Raji (cell line): Measurements from ENCODE around the gene LRRC55.

Experiments
- POLR2A ChIP-seq: IDR thresholded peaks from 2 replicates; pipeline ENCODE4 v1.6.1; 2011; ENCODE audit warnings: low read depth, low read length, control low read depth; ENCODE audit not compliant: insufficient read depth

Gene LRRC55

GRCh38 chr11:57210781-57211180 is 29.0 kb downstream of the LRRC55 start:
- TF ChIP-seq POLR2A, result no peak

- TF ChIP-seq POLR2A, result no peak
These were observed 31.8 kb downstream of the LRRC55 start for GRCh38 chr11:57213342-57214097.

DNA sequence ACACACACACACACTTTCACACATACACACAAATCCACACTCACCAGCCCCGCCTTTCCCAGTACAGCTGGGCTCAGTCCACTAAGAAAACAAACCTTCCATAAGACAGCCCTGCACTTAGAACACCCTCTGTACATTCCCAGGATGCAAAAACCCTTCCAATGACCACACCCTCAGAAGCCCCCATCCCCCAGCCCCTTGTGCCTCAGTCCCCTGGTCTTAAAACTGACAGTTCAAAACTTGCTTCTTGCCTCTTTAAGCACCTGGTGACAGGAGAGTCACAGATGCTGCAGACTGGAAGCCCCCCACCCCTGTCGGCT is 32.3 kb downstream of the LRRC55 start:
- TF ChIP-seq POLR2A, result no peak

- TF ChIP-seq POLR2A, result no peak
These were observed 32.7 kb downstream of the LRRC55 start for GRCh38 chr11:57214494-57214893.

- TF ChIP-seq POLR2A, result no peak
These were observed 34.7 kb downstream of the LRRC55 start for GRCh38 chr11:57216463-57216862.

DNA sequence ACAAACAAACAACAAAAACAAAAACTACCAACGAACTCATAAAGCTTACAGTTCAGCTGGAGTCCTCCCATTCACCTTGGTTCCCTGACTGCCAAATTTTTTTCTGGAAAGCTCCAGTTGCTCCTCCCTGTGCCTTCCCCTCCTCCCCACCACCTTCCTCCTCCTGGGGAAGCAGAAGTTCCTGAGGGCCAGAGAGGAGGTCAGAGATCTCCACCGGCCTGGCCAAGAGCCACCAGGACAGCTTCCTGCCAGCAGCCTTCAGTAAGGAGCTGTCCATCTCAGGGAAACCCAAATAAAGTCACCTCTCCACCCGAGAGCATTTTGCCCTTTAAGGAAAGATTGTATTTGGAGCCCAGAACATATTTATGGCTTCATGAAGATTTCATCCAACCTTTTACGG is 35.3 kb downstream of the LRRC55 start:
- no peak for TF ChIP-seq POLR2A

DNA sequence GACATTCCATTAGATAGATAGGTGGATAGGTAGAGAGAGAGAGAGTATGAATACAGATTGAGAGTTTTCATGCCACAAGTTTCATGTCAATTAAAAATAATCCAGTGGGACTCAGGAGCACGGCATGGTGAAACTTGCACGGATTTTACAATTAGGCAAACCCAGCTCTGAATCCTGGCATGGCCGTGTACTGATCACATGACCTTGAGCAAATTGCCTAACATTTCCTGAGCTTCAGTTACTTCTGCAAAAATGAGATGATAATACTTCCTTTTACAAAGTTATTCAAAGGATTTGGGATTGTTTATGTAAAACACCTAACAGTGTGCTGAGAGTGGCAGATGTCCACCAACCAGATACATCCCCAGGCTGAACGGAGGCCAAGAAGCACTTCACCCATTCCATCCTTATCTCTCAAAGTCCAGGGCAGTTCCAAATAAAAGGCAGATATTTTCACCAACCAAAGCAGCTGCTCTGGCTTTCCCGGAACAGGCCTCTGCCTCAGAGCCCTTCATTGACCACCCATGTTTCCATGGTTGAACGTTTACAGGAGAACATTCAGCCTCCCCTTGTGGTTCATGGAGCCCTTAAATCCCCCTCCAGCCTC is 37.4 kb downstream of the LRRC55 start:
- TF ChIP-seq POLR2A, result no peak

DNA sequence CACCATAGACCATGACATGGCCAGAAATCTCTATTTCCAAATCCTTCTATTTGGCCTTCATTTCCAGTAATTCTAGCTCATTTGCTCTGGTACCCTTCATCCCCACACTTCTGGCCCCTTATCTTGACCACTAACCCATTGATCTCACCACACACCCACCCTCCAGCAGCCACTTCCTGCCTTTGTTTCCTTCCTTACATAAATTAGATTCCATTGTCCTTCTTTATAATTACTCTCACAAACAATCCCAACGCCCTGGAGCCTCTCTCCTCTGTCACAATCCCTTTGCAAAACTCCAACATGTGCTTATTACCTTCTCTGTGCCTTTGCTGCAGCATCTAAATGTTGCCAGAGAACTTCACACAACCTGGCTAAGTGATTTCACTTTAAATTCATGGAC is 40.5 kb downstream of the LRRC55 start:
- TF ChIP-seq POLR2A, result no peak

GRCh38 chr11:57223601-57224000 is 41.8 kb downstream of the LRRC55 start:
- TF ChIP-seq POLR2A, result no peak

- no peak for TF ChIP-seq POLR2A
These were observed 42.4 kb downstream of the LRRC55 start for GRCh38 chr11:57224128-57224527.

DNA sequence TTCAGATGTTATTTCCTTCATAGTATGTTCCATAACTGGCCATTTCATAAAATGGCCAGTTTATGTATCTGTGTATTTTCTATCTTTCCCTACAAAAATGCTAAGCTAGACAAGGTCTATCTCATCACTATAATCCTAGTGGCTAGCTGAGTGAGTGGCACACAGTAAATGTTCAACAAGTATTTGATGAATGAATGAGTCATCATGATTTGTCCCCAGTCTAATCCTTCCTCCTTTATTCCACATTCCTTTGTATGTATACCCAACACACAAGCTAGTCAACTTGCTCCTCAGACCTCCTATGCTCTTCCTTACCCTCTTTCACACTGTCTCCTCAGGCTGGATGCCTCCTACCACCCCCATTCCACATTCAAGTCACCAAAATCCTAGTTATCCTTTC is 42.8 kb downstream of the LRRC55 start:
- TF ChIP-seq POLR2A, result no peak

- no peak for TF ChIP-seq POLR2A
These were observed 46.8 kb downstream of the LRRC55 start for GRCh38 chr11:57228600-57228999.

DNA sequence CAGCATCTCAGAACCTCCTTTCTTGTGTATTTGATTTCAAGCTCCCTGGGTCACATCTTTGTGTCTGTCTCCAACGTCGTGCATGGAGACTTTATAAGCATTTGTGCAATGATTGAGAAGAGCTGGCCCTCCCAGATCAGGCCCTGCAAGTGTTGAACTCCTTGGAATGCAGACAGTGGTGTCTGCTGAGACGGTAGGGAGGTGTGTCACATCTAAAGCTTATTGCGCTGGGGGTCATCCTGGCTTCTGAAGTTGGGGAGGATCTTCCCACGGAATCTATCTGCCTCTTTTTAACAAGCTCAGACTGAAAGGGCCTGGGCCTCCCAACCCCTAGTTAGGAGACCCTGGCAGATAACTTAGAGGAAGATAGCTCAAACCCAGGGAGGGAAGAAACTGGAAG is 48.6 kb downstream of the LRRC55 start:
- TF ChIP-seq POLR2A, result no peak

DNA sequence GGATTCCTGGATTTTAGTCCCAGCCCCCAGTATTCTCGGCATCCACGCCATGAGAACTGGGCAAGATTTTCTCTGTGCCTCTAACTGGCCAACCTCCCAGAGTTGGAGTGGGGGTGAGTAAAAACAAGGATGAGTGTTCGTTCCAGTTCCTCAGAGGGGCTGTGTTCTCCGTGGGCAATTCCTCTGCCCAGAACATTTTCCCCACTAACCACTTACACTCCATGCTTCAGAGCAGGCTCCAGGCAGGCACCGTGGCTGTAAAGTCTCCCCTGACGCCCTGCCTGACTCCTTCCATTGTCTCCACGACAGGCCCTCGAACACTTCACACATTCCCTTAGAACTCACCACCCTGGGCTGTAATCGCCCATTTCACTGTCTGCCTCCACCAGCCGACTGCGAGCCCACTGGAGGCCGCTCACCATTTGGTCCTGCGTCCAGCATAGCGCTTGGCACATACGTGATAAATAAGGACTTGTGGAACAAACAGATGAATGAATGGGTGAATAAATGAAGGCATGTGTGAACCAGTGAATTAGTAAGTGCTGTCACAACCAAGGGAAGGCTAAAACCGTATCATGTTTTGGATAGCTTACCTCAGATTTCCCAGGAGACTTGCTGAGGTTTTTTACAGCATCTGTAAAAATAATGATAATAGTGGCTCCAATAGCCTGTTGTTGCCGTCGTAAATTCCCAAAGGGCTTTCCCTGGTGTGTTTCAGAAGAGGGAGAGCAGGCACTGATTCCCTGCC is 49.2 kb downstream of the LRRC55 start:
- TF ChIP-seq POLR2A, result no peak

DNA sequence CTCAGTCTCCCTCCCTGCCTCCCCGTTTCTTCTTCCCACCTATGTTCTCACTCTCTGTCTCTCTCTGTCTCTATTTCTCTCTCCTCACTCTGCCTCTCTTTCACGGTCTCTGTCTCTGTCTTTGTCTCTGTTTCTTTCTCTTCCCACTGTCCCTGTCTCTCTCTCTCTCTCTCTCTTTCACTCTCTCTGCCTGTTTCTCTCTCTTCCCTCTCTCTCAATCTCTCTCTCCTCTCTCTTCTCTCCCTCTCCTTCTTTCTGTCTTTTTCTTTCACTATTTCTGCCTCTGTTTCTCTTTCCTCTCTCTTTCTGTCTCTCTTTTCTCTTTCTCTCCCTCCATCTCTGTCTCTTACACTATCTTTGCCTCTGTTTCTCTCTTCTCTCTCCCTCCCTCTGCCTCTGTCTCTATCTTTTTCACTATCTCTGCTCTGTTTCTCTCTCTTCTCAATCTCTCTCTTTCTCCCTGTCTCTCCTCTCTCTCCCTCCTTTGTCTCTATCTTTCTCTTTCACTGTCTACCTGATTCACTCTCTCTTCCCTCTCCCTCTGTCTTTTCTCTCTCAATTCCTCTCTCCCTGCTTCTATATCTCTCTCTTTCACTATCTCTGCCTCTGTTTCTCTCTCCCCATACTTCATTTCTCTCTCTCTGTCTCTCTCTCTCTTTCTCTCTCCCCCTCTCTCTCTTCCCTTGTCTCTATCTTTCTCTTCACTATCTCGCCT is 49.9 kb downstream of the LRRC55 start:
- TF ChIP-seq POLR2A, result no peak

DNA sequence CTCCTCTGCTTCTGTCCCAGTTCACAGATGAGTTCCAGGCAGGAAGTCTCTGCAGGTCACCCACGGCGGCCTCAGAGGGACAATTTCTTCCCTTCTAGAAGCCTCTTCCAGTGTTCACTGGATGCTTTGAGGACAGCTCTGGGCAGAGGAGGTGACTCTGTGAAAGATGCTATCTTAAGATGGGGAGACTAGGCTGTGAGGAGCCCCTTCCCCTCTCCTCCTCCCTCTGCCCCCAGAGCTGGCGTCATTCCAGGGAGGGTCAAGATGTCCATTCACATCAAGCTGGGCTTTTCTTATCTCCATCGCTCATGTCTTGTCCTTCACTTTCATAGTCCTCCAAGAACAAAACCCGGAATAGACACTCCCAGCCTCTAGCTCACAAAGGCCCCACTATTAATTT is 51.9 kb downstream of the LRRC55 start:
- no peak for TF ChIP-seq POLR2A
